GM12878 (cell line): Measurements from ENCODE around the gene SRGAP1. TPM values are rescaled to one million over a fixed set of nuclear protein-coding genes. Genes with fewer than 3 reads are reported as not detected.

ENCODE experiments used
- ATAC-seq: fragments of 200-7000 bp; cut with Tn5 transposase; 3 replicates; pipeline ENCODE4 v1.9.1; 2020; ENCODE audit warnings: mild to moderate bottlenecking, moderate library complexity
- BruUV-seq: library from RNA; stranded (reverse); fragments of 400-500 nt; replicated peaks from 2 replicates; lab custom pipeline; 2021; lab: Mats Ljungman, UMichigan
- CTCF ChIA-PET: fragments of 300-600 bp; sonication (Branson Sonifier 250); formaldehyde crosslinking; extraction: SDS; loops from one replicate; lab custom pipeline; 2021; ENCODE audit warnings: inconsistent platforms; lab: Yijun Ruan, JAX
- POLR2A ChIA-PET: fragments of 350-600 bp; formaldehyde crosslinking; extraction: SDS; loops from one replicate; lab custom pipeline; 2021; ENCODE audit warnings: inconsistent platforms; lab: Charles Lee
- RAD21 ChIA-PET: fragments of 300-600 bp; sonication (Branson Sonifier 250); formaldehyde crosslinking; loops from one replicate; lab custom pipeline; 2023; ENCODE audit warnings: antibody characterized with exemption; ENCODE audit not compliant: unreplicated experiment; lab: Charles Lee
- SMC1A ChIA-PET: fragments of 300-600 bp; sonication (Branson Sonifier 250); formaldehyde crosslinking; loops from one replicate; lab custom pipeline; 2023; ENCODE audit not compliant: unreplicated experiment, uncharacterized antibody; lab: Charles Lee
- DNase-seq: peaks from one replicate; pipeline ENCODE4 v3.0.0-alpha.2; 2011; ENCODE audit warnings: low read depth, low spot score
- FAIRE-seq: peaks from 3 replicates; lab custom pipeline; 2011; peaks lifted over from hg19 to GRCh38; lab: Jason Lieb, UNC
- H2AFZ ChIP-seq: 2 replicates; pipeline ENCODE4 v1.6.0; 2011; ENCODE audit warnings: low read depth, low read length, control low read depth; ENCODE audit not compliant: control insufficient read depth
- H3K27ac ChIP-seq: 2 replicates; pipeline ENCODE4 v1.5.1; 2011; ENCODE audit warnings: control low read depth; ENCODE audit not compliant: control insufficient read depth, insufficient read depth
- H3K27me3 ChIP-seq, 2 experiments: replicated peaks in 1 of 2; 2 replicates each; pipeline versions ENCODE4 v1.6.0 to v1.6.1; 2011; ENCODE audit warnings: low read length in 1 of 2; ENCODE audit not compliant: control insufficient read depth in 2 of 2, insufficient read depth in 2 of 2
- H3K36me3 ChIP-seq, 2 experiments: 2 replicates each; pipeline ENCODE4 v1.5.1; 2011; ENCODE audit warnings: low read length in 1 of 2; ENCODE audit not compliant: control insufficient read depth in 2 of 2, insufficient read depth in 2 of 2
- H3K4me1 ChIP-seq: 2 replicates; pipeline ENCODE4 v1.6.1; 2011; ENCODE audit warnings: mild to moderate bottlenecking, low read length, moderate library complexity, mixed read lengths; ENCODE audit not compliant: control insufficient read depth, insufficient read depth
- H3K4me2 ChIP-seq: 2 replicates; pipeline ENCODE4 v1.6.0; 2011; ENCODE audit warnings: control low read depth; ENCODE audit not compliant: control insufficient read depth, insufficient read depth
- H3K4me3 ChIP-seq: fragments of 200-600 bp; sonication (generic); 2 replicates; pipeline ENCODE4 v1.5.1; 2016
- H3K79me2 ChIP-seq: 2 replicates; pipeline ENCODE4 v1.6.0; 2011; ENCODE audit warnings: low read length; ENCODE audit not compliant: control insufficient read depth, insufficient read depth
- H3K9ac ChIP-seq: 2 replicates; pipeline ENCODE4 v1.8.0; 2011; ENCODE audit warnings: low read length, control low read depth, mixed read lengths; ENCODE audit not compliant: control insufficient read depth, insufficient read depth
- H3K9me3 ChIP-seq: replicated peaks from 3 replicates; pipeline ENCODE4 v1.5.1; 2011; ENCODE audit warnings: mild to moderate bottlenecking, low read length; ENCODE audit not compliant: control insufficient read depth, insufficient read depth
- H4K20me1 ChIP-seq: 2 replicates; pipeline ENCODE4 v1.6.0; 2011; ENCODE audit not compliant: control insufficient read depth, insufficient read depth
- CEBPB ChIP-seq, 2 experiments: fragments of 150-350 bp in 1 of 2; IDR thresholded peaks; 2 replicates each; pipeline ENCODE4 v1.6.1; 2012 to 2014; ENCODE audit warnings: low read depth in 2 of 2, low read length in 2 of 2, borderline replicate concordance in 1 of 2, inconsistent platforms in 1 of 2
- GATAD2B ChIP-seq: fragments of 450-650 bp; conservative IDR thresholded peaks from 2 replicates; pipeline ENCODE4 v1.6.1; 2017; ENCODE audit warnings: low read depth, mild to moderate bottlenecking, moderate library complexity
- POLR2AphosphoS2 ChIP-seq: IDR thresholded peaks from 2 replicates; pipeline ENCODE4 v1.6.1; 2011; ENCODE audit warnings: low read depth, mild to moderate bottlenecking, low read length, improper control_type of control experiment, moderate library complexity
- RAD51 ChIP-seq: fragments of 450-650 bp; IDR thresholded peaks from 2 replicates; pipeline ENCODE4 v1.6.1; 2016; ENCODE audit warnings: moderate library complexity, mild to moderate bottlenecking, inconsistent platforms
- RCOR1 ChIP-seq: conservative IDR thresholded peaks from 2 replicates; pipeline ENCODE4 v1.6.1; 2012; ENCODE audit warnings: low read depth, low read length, improper control_type of control experiment
- WGBS: methylation state at CpG from one replicate; pipeline ENCODE4 v1.1.6; 2016; ENCODE audit warnings: low lambda C conversion rate; ENCODE audit not compliant: insufficient replicate concordance, insufficient coverage; ENCODE audit errors: missing lambda C conversion rate; 5-methylcytosine and 5-hydroxymethylcytosine counted together
- in situ Hi-C: fragments of 300-500 bp; cut with MboI; formaldehyde crosslinking; loops from 9 replicates; pipeline ENCODE4 v1.14.3; 2018; ENCODE audit warnings: mixed read lengths
- intact Hi-C: fragments of 100-400 bp; cut with micrococcal nuclease; formaldehyde crosslinking; loops from one replicate; pipeline ENCODE4 v1.14.2; 2022; ENCODE audit not compliant: unreplicated experiment
- polyA plus RNA-seq, 11 experiments: library from polyadenylated mRNA; depleted of rRNA in 4 of 11; unstranded in 6 of 11; stranded (reverse) in 5 of 11; fragments of >200 nt; fragmentation: Nextera tagmentation in 4 of 11; fragmentation: Illumina TruSeq in 1 of 11; extraction: Ambion mirVana in 4 of 11; extraction: Trizol in 1 of 11; gene quantifications; 1 replicate in 1 of 11; 2 replicates in 10 of 11; pipeline versions ENCODE4 v1.2.1 to v1.2.3, GENCODE V29; 2011 to 2016; ENCODE audit warnings: inconsistent platforms in 2 of 11, missing spikeins in 2 of 11, low read depth in 1 of 11
- total RNA-seq, 4 experiments: library from RNA; depleted of rRNA in 3 of 4; stranded (reverse); fragments of >200 nt in 3 of 4; fragmentation: Illumina TruSeq in 1 of 4; extraction: Trizol in 1 of 4; gene quantifications; 2 replicates each; pipeline versions ENCODE4 v1.2.1 to v1.2.3, GENCODE V29; 2013 to 2021
- TF ChIP-seq, protein P1 (sequence below): fragments of 450-650 bp; formaldehyde crosslinking; IDR thresholded peaks from 2 replicates; pipeline ENCODE4 v1.4.0; 2020; ENCODE audit warnings: mild to moderate bottlenecking, moderate library complexity
- TF ChIP-seq, protein P2 (sequence below): fragments of 450-650 bp; IDR thresholded peaks from 2 replicates; pipeline ENCODE4 v1.6.1; 2018; ENCODE audit warnings: mild to moderate bottlenecking, low read depth, moderate library complexity; ENCODE audit not compliant: partially characterized antibody

The SRGAP1 gene
- total and polyA plus RNA-seq, 10 of the 15 experiments (the other 5 are each of a cell fraction or from before 2014, with no cell fraction given): 0.16 to 0.85 (median 0.46) TPM

DNA sequence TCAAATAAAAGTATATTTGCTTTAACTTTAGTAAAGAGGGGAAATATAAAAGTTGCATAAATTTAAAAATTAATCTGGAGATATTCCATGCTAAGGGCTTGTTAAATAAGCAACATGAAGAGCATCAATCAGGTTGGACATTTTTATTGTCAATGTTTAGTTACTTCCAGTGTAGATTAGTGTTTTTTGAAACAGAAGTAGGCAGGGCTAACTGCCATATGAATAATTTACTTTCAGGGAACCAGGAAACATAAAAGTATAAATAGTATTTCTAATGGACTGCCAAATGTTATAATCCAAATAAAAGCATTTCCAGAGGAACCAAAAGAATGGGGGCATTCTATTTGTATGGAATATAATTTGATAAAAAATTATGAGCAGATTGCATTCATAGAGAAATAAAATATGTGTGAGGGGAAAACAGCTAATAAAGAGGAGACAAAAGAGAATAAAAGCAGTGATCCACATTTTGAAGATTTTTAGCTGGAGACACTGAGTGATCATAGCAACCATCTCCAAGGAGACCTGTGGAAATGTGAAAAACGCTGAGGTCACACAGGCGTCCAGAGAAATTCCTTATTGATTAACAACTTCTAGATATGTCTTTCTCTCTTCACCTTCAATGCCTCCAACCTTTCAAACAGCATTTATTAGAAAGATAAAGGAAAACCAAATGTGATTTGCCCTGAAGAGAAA, 70.8 kb downstream of the SRGAP1 start:
- no TSS peak for BruUV-seq
- H3K9ac ChIP-seq: no peak overlapping the region
- no peak overlapping the region for H2AFZ ChIP-seq
- in situ Hi-C loops: no loop called here
- TF ChIP-seq GATAD2B (no peak), POLR2AphosphoS2 (no peak), RCOR1 (no peak), RAD51 (no peak), CEBPB (IDR thresholded peaks at IDR 0.05; ENCODE audit: borderline replicate concordance in 1 of 2, low read depth in 2 of 2, low read length in 2 of 2) (no peak)
- TF ChIP-seq, protein P1, sequence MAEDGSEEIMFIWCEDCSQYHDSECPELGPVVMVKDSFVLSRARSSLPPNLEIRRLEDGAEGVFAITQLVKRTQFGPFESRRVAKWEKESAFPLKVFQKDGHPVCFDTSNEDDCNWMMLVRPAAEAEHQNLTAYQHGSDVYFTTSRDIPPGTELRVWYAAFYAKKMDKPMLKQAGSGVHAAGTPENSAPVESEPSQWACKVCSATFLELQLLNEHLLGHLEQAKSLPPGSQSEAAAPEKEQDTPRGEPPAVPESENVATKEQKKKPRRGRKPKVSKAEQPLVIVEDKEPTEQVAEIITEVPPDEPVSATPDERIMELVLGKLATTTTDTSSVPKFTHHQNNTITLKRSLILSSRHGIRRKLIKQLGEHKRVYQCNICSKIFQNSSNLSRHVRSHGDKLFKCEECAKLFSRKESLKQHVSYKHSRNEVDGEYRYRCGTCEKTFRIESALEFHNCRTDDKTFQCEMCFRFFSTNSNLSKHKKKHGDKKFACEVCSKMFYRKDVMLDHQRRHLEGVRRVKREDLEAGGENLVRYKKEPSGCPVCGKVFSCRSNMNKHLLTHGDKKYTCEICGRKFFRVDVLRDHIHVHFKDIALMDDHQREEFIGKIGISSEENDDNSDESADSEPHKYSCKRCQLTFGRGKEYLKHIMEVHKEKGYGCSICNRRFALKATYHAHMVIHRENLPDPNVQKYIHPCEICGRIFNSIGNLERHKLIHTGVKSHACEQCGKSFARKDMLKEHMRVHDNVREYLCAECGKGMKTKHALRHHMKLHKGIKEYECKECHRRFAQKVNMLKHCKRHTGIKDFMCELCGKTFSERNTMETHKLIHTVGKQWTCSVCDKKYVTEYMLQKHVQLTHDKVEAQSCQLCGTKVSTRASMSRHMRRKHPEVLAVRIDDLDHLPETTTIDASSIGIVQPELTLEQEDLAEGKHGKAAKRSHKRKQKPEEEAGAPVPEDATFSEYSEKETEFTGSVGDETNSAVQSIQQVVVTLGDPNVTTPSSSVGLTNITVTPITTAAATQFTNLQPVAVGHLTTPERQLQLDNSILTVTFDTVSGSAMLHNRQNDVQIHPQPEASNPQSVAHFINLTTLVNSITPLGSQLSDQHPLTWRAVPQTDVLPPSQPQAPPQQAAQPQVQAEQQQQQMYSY: no peak
- TF ChIP-seq, protein P2, sequence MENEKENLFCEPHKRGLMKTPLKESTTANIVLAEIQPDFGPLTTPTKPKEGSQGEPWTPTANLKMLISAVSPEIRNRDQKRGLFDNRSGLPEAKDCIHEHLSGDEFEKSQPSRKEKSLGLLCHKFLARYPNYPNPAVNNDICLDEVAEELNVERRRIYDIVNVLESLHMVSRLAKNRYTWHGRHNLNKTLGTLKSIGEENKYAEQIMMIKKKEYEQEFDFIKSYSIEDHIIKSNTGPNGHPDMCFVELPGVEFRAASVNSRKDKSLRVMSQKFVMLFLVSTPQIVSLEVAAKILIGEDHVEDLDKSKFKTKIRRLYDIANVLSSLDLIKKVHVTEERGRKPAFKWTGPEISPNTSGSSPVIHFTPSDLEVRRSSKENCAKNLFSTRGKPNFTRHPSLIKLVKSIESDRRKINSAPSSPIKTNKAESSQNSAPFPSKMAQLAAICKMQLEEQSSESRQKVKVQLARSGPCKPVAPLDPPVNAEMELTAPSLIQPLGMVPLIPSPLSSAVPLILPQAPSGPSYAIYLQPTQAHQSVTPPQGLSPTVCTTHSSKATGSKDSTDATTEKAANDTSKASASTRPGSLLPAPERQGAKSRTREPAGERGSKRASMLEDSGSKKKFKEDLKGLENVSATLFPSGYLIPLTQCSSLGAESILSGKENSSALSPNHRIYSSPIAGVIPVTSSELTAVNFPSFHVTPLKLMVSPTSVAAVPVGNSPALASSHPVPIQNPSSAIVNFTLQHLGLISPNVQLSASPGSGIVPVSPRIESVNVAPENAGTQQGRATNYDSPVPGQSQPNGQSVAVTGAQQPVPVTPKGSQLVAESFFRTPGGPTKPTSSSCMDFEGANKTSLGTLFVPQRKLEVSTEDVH: no peak
- no peaks in the 10 kb centered on the region for H3K36me3 ChIP-seq
- RAD21 ChIA-PET: interaction anchor here (0.9 kb wide), 1 partner anchor 16 kb away, joined by 3 read pairs; no protein-coding TSS in a partner anchor
- H3K9me3 ChIP-seq: no peaks in the 10 kb centered on the region
- H3K4me2 ChIP-seq: no peak overlapping the region
- CTCF ChIA-PET: interaction anchor here (2.0 kb wide), 1 partner anchor 40 kb away, joined by 5 read pairs; no protein-coding TSS in a partner anchor
- no peaks in the 10 kb centered on the region for H3K27me3 ChIP-seq
- DNase-seq (no peak), FAIRE-seq (no peak), ATAC-seq (no peak)
- intact Hi-C loops: no loop called here
- peaks cover 9% of the 10 kb centered on the region for H3K4me1 ChIP-seq
- POLR2A ChIA-PET: no interaction called here
- no peak overlapping the region for H3K4me3 ChIP-seq
- WGBS: 28% methylated on average over 2 of the region's 2 CpGs
- no peaks in the 10 kb centered on the region for H3K79me2 ChIP-seq
- no peak overlapping the region for H3K27ac ChIP-seq
- no peaks in the 10 kb centered on the region for H4K20me1 ChIP-seq
- SMC1A ChIA-PET: interaction anchor here (1.0 to 1.5 kb wide), 2 partner anchors 16 to 17 kb away, joined by 3 read pairs; no protein-coding TSS in a partner anchor
